NB4 (cell line): Measurements from ENCODE around the gene NOC2L.

ENCODE experiments used
- DNase-seq: peaks from one replicate; pipeline ENCODE4 v3.0.0; 2010; ENCODE audit warnings: low read depth
- H3K4me3 ChIP-seq: one replicate; pipeline ENCODE4 v1.5.1; 2011; ENCODE audit warnings: mild to moderate bottlenecking, low read depth, low read length, moderate library complexity
- MYC ChIP-seq: IDR thresholded peaks from 2 replicates; pipeline ENCODE4 v1.6.1; 2011; ENCODE audit warnings: low read depth, low read length
- POLR2A ChIP-seq: IDR thresholded peaks from 2 replicates; pipeline ENCODE4 v1.6.1; 2011; ENCODE audit warnings: mild to moderate bottlenecking; ENCODE audit not compliant: insufficient read length; ENCODE audit errors: extremely low read depth
- TF ChIP-seq, protein P1 (sequence below): IDR thresholded peaks from one replicate; pipeline ENCODE4 v1.5.1; 2012; ENCODE audit warnings: low read depth, low read length
- TF ChIP-seq, protein P2 (sequence below): IDR thresholded peaks from 2 replicates; pipeline ENCODE4 v1.6.1; 2011; ENCODE audit warnings: low read depth, low read length

The NOC2L gene

DNA sequence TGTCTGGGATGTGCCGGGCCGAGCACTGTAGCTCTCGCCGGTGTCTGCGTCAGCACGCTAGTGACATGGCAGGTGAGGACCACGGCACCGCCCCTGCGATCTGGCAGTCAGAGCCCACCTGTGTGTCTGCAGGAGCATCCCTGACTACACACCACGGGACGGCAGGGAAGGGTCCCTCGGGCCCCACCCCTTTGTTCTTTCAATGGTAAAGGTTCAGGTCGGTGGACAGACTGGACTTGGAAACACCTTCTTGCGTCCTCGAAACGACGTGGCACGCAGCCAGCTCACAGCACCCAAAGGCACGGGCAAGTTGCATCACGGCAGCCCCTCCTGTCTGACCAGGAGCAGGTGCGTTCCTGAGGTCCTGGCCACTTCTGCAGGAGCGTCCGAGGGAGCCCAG, 39.0 kb downstream of the NOC2L start:
- TF ChIP-seq, protein P1, sequence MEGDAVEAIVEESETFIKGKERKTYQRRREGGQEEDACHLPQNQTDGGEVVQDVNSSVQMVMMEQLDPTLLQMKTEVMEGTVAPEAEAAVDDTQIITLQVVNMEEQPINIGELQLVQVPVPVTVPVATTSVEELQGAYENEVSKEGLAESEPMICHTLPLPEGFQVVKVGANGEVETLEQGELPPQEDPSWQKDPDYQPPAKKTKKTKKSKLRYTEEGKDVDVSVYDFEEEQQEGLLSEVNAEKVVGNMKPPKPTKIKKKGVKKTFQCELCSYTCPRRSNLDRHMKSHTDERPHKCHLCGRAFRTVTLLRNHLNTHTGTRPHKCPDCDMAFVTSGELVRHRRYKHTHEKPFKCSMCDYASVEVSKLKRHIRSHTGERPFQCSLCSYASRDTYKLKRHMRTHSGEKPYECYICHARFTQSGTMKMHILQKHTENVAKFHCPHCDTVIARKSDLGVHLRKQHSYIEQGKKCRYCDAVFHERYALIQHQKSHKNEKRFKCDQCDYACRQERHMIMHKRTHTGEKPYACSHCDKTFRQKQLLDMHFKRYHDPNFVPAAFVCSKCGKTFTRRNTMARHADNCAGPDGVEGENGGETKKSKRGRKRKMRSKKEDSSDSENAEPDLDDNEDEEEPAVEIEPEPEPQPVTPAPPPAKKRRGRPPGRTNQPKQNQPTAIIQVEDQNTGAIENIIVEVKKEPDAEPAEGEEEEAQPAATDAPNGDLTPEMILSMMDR: no peak
- no peak for TF ChIP-seq POLR2A
- TF ChIP-seq, protein P2, sequence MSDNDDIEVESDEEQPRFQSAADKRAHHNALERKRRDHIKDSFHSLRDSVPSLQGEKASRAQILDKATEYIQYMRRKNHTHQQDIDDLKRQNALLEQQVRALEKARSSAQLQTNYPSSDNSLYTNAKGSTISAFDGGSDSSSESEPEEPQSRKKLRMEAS: no peak
- TF ChIP-seq MYC: no peak
- no peak overlapping the region for H3K4me3 ChIP-seq
- no peak for DNase-seq

DNA sequence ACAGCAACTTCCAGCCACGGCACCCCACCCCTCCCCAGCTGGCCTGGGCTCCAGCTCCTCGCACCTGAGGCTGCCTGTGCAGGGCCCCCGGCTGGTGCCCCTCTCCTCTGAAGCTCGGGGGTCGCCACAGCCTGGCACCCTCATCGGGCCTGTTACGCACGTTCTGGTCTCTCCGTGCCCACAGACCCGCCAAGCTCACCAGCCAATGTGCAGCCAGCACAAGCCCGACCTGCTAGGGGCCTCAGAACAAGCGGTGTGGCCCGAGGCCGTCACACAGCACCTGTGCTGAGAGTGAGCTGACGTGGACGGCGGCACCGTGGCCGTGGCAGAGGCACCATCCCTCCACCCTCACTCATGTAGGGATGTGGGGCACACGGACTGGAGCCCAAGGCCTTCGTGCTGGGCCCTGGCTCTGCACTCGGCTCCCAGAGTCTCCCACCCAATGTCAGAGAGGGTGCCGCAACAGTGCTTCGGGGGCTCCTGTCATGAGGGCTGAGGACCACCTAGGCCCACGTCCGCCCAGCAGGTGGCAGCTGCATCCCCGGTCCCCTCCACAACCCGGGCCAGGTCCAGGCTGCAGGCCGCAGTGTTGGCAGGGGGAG, 39.7 kb downstream of the NOC2L start:
- no peak overlapping the region for H3K4me3 ChIP-seq
- TF ChIP-seq, protein P1: no peak
- TF ChIP-seq, protein P2: no peak
- TF ChIP-seq MYC: no peak
- TF ChIP-seq POLR2A: no peak
- no peak for DNase-seq

DNA sequence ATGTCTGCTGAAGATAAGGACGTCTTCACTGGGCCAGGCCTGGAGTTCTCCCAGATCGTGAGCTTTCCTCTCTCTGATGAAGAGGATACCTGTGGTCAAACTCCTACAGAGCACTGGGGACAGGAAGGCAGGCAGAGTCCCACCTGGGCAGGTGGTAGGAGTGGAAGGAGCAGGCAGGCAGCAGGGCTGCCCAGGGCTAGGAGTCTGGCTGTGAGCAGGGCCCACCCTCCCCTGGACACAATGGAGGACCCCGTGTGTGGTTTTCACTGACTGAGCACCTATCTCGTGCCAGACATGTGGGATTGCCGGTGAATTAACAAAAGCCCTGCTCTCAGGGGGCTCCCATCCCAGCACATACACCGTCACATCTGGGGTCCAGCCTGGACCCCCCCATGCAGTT, 40.2 kb downstream of the NOC2L start:
- no peak for DNase-seq
- H3K4me3 ChIP-seq: no peak overlapping the region
- no peak for TF ChIP-seq POLR2A
- TF ChIP-seq, protein P2: no peak
- TF ChIP-seq MYC: no peak
- TF ChIP-seq, protein P1: no peak

DNA sequence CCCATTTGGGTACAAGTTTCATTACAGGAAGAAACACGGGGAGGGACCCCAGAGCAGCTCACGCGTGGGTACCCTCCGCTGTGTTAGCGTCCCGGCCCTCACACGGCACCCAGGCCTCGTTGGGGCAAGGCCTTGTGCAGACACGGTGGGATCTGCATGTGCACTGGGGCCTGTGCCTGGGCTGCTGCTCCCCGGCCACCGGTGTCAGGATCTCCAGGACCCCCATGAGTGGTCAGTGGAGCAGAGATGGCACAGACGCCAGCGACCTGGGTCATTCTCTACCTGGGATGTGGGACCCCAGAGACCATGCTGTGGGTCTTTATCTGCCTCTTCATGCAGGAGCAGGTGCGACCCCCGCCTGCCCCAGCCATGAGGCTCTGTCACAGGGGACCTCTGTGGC, 40.7 kb downstream of the NOC2L start:
- DNase-seq: no peak
- no peak for TF ChIP-seq POLR2A
- TF ChIP-seq, protein P2: no peak
- TF ChIP-seq MYC: no peak
- TF ChIP-seq, protein P1: no peak
- H3K4me3 ChIP-seq: no peak overlapping the region

DNA sequence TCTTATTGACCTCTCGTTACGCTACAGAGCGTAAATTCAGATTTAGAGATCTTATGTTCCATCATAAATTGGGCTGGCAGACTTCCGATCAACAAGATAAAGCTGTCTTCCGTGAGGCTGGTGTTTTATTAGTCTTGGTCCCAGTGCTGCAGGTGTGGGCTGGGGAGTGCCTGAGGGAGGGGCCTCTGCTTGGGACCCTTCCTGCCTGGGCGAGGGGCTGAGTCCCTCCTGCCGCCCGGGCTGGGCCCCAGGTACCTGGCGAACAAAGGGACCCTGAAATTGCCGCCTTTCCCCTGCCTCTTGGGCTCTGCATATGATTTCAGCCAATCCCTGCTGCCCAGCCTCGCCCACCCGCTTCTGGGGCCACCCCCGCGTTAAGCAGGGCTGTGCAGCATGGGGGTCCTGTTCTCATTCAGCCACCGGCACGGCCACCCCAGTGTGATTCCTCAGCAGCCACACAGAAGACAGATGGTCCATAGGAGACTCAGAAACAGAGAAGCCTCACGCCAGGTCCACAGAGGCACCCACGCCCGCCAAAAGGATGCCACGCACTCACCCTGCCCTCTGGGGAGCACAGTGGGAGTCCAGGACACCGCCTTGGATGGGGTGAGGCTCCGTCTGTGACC, 41.5 kb downstream of the NOC2L start:
- TF ChIP-seq MYC (no peak), POLR2A (no peak)
- TF ChIP-seq, protein P2: no peak
- TF ChIP-seq, protein P1: no peak
- H3K4me3 ChIP-seq: no peak overlapping the region
- DNase-seq: no peak
